Amniotic epithelial cell (primary cell): Measurements from ENCODE around the gene PAX9.

Experiments
- DNase-seq: peaks from one replicate; pipeline ENCODE4 v3.0.0-alpha.2; 2010; ENCODE audit warnings: low read depth

Gene PAX9

GRCh38 chr14:36661506-36662257 is at the start of gene PAX9:
PAX9 (plus strand) TSS chr14:36661860; CDS start chr14:36662090, 230 bp downstream.
- DNase-seq, result peak; percentile 55

DNA sequence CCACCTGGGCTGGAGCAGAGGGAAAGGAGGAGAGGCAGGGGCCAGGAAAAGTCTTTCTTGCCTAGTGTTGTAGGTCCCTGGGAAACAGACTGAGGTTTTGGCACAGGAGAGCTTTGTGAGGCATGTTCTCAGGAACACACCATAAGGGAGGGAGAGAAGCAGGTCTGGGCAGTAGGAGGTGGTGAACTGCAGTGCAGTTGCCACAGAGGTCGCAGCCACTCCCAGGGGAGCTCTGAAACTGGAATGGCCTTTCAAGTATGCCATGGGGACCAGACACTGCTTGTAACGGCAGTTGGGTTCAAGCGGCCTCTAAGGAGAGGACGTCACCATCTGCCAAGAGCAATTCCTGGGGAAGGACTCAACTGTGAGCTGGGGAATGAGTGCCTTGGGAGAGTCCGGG is 43.8 kb upstream of the PAX9 start:
- DNase-seq, result no peak

GRCh38 chr14:36618641-36619040 is 43.0 kb upstream of the PAX9 start:
- DNase-seq, result no peak

DNA sequence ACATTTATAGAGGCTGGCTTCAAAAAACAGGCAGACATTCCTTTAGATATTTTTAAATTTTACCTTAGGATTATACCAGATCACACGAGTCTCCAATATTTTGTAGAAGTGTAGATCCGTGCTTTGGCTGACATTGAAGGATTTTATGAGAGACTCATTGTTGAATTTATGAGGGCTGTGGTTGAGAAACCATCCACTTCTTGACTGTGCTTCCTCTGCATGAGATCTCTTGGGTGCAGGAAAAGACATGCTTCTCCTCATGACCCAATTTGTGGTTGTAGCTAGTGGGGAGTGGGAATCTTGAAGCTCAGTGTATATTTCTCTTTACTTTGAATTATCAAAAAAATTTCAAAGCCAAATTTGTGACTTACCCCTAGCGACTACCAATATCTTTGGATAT is 42.5 kb upstream of the PAX9 start:
- DNase-seq, result no peak

GRCh38 chr14:36619853-36620252 is 41.8 kb upstream of the PAX9 start:
- no peak for DNase-seq

- no peak for DNase-seq
Observed at GRCh38 chr14:36625014-36625413, 36.6 kb upstream of the PAX9 start.

GRCh38 chr14:36625436-36625835 is 36.2 kb upstream of the PAX9 start:
- no peak for DNase-seq

DNA sequence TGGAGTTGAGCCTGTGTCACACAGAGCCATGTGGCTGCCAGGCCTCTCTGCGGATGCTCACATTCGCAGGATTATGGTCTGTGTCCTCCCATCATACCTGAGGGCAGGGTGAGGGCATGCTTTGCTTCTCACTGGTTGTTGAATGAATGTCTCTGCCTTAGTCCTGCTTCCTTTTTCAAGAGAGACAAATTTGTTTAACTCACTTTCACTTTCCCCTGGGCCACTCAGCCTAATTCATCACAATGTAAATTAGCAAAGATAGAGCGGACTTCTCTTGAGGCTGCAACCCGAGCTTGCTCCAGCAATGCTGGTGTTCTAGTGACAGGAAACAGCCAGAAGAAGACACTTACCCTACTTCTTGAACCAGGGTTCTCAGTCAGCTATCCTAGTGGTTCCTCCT is 35.5 kb upstream of the PAX9 start:
- DNase-seq, result no peak

DNA sequence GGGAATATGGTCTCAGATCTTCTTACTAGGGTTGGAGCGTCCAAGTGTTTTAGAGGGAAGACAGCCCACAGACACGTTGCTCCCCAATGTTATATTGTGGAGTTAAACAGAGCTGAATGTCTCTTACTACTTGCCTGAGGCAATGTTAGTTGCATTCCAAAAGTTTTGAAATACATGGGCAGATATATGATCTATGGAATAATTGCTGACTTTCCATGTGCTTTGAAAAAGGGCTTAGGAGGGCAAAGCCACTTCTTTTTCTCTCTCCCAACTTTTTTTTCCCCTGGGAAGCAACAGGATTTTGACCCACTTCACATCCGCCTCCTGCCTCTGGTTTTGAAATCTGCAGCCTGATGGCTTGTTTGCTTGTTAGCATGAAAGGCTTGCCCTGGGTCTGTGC is 33.7 kb upstream of the PAX9 start:
- no peak for DNase-seq

- no peak for DNase-seq
Observed at GRCh38 chr14:36633580-36633979, 28.1 kb upstream of the PAX9 start.

GRCh38 chr14:36646664-36647416 is 14.8 kb upstream of the PAX9 start:
- DNase-seq, result no peak

DNA sequence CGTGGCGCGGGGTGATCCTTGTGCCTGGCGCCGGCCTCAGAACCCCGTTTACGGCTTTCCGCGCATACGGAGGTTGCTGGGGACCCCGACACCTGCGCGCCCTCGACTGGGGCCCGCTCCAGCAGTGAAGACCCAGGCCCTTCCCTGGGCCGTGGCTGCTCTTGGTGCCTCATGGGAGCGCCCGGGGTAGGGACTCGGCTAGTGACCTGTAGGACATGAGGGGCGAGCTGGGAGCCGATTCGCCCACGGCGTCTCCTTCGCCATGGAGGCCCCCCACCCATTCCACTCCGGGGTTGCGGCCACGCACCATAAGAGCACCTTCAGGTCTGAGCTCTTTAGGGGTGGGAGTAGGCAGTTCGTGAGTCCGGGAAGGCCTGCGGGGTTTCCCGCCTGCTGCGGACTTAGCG is 14.2 kb upstream of the PAX9 start:
- no peak for DNase-seq

GRCh38 chr14:36647824-36648753 is 13.6 kb upstream of the PAX9 start:
- peak; percentile 34 for DNase-seq

GRCh38 chr14:36649872-36650650 is 11.6 kb upstream of the PAX9 start:
- no peak for DNase-seq

DNA sequence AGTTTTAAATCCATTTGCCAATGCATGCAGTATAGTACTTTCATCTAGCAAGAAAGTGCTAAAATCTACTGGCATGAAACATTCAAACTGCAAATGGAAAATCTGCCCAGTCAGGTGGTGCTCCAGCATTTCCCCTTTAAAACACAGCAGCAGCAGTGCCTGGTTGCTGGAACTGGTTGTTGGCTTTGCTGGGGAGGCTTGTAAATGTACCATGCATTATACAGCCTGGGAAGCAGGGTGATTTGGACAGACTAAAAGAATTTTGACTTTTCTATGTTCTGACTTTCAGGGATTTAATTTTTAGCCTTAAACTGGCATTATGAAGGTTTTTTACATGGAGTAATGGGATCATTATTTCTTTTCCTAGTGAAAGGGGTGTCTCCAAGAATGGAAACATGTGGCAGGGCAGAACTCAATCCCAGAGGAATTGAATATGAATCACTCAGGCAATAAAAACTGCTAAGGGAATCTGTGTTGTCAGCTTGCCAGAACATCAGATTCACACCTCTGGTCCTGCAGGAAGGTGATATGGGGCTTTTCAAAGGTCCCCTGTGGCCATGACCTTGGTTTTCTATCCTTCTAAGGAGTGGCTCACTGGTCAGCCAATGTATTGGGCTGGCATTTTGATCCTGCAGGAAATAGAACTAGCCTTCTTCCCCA is 9.0 kb upstream of the PAX9 start:
- no peak for DNase-seq

DNA sequence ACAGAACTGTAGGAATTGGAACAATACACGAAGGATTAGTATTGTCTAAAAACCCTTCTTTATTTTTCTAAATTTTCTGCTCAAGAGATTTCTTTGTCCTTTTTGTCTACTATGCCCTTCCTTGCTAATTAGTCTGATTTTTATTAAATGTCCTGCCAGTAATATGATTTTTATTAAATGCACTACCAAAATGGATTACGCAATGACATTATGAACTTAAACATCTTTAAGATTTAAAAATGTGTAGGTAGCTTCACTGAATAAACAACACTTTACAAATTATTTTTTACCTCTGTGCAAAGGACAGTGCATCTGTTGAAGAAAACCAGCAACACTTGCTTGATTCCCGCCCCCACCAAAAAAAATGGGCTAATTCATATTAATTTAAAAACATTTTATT is 8.2 kb upstream of the PAX9 start:
- DNase-seq, result no peak

DNA sequence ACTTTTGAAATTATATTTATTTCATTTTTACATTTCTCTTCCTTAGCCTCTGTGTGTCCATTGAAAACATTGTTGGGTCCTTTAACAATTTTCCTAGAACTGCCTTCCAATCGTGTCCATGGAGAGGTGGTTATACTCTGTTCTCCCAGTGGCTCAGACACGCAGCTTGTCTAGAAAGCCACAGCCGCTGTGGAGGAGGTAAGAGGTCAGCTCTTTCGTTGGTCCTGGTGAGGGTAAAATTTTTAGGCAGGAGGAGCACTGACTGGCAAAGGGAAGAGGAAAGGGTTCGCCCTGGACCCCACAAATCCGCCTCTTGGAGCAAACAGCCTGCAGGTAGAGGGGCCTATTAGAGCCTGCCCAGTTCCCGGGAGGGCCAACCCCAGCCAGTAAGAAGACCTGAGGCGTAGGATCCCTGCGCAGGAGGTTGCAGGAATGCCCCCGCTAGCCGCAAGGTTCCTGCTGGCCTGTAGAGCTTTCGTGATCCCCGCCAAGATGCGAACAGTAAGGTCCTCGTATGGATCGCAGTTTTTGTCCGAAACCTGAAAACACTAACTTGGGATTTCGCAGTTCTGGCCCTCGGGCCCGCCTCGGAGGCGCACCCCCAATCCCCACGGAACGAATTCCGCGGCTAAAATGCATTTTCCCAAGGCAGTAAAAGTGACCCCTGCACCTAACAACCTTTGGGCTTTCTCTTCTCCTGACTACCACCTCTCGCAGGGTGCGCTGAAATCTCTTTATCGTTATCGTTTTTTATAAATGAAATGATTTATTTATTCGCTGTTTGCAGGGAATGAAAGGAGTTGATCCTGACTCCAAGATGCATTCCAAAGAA is 7.5 kb upstream of the PAX9 start:
- no peak for DNase-seq

DNA sequence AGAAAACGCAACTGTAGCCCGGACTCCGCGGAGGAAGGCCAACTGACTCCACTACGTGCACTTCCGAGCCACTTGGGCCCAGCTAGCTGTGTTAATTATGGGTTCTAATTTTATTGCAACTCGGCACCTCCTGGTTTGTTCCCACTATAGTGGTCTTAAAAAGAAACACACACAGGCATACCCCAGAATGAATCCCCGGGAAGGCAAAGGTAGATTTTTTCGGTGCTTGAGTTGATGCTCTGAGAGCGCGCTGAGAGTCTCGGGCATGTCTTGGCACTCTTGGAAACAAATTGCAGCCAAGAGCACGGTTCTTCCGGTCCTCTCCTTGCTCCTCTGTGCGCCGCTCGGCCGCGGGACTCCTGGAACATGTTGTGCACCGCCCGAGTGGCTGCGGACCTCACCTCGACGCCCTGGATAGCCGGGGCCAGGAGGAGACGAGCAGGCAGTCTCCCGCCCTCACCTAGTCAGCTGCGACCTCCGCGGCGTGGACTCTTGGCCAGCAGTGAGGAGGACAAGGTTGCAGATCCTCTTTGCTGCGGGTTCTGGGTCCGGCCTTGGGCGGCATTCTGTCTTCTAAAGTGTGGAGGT is 6.8 kb upstream of the PAX9 start:
- DNase-seq, result no peak

GRCh38 chr14:36655571-36655962 is 6.1 kb upstream of the PAX9 start:
- no peak for DNase-seq
